Measurements from ENCODE around the gene UPF3A.

DNA sequence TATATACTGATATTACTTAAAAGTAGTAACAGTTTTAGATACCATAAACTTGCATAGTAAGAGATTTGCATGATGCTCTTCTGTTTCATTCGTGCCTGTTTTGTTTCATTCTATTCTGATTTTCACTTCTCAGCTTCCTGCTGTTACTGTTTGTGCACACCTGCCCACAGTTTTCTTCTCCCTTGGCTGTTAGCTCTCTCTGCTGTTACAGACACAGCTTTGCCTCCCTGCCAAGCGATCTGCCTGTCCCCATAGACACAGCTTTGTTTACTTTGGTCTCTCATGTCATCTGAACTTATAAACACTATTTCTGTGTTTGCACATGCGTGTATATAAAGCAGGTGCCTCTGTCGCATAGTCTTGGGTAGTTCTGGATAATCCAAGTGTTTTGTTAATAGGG lies 21.4 kb upstream of the UPF3A start:
- TF ChIP-seq, protein P1, sequence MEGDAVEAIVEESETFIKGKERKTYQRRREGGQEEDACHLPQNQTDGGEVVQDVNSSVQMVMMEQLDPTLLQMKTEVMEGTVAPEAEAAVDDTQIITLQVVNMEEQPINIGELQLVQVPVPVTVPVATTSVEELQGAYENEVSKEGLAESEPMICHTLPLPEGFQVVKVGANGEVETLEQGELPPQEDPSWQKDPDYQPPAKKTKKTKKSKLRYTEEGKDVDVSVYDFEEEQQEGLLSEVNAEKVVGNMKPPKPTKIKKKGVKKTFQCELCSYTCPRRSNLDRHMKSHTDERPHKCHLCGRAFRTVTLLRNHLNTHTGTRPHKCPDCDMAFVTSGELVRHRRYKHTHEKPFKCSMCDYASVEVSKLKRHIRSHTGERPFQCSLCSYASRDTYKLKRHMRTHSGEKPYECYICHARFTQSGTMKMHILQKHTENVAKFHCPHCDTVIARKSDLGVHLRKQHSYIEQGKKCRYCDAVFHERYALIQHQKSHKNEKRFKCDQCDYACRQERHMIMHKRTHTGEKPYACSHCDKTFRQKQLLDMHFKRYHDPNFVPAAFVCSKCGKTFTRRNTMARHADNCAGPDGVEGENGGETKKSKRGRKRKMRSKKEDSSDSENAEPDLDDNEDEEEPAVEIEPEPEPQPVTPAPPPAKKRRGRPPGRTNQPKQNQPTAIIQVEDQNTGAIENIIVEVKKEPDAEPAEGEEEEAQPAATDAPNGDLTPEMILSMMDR (IDR thresholded peaks at IDR 0.05) = no peak
- no peak for TF ChIP-seq POLR2A (IDR thresholded peaks at IDR 0.05)

All from right lobe of liver (tissue), 4 donors.